ENCODE data around the gene RSL1D1.

GRCh38 chr16:11793840-11794239 is 57.5 kb downstream of the RSL1D1 start:
- TF ChIP-seq CTCF (IDR thresholded peaks at IDR 0.05) (no peak), POLR2A (IDR thresholded peaks at IDR 0.05) (no peak)

Measured in thyroid gland (tissue), 4 donors.